NCI-H748 treated with DMSO at 0.1 percent for 48 hours (cell line): ENCODE data around the gene QRFP.

Source experiments
- DNase-seq: peaks from one replicate; lab custom pipeline; 2025; lab: John Stamatoyannopoulos, UW

Gene QRFP

GRCh38 chr9:130890870-130891687 lies 5.5 kb downstream of the QRFP start:
- no peak for DNase-seq

GRCh38 chr9:130890124-130890523 lies 6.5 kb downstream of the QRFP start:
- no peak for DNase-seq

- no peak for DNase-seq
These were observed 8.3 kb downstream of the QRFP start for GRCh38 chr9:130888146-130888885.

GRCh38 chr9:130887494-130888144 lies 9.0 kb downstream of the QRFP start:
- DNase-seq, result no peak

GRCh38 chr9:130886981-130887380 lies 9.6 kb downstream of the QRFP start:
- no peak for DNase-seq

- no peak for DNase-seq
These were observed 10.9 kb downstream of the QRFP start for GRCh38 chr9:130885484-130886375.

GRCh38 chr9:130884542-130885483 lies 11.8 kb downstream of the QRFP start:
- DNase-seq, result no peak

GRCh38 chr9:130884111-130884531 lies 12.5 kb downstream of the QRFP start:
- no peak for DNase-seq

- DNase-seq, result no peak
These were observed 13.1 kb downstream of the QRFP start for GRCh38 chr9:130883479-130883878.

GRCh38 chr9:130882696-130883225 lies 13.9 kb downstream of the QRFP start:
- no peak for DNase-seq

- no peak for DNase-seq
These were observed 15.1 kb downstream of the QRFP start for GRCh38 chr9:130881516-130881915.

- DNase-seq, result no peak
These were observed 15.9 kb downstream of the QRFP start for GRCh38 chr9:130880599-130881220.

GRCh38 chr9:130879863-130880411 lies 16.7 kb downstream of the QRFP start:
- DNase-seq, result no peak

- no peak for DNase-seq
These were observed 18.3 kb downstream of the QRFP start for GRCh38 chr9:130878295-130878694.

- DNase-seq, result no peak
These were observed 19.3 kb downstream of the QRFP start for GRCh38 chr9:130877300-130877699.

GRCh38 chr9:130874783-130875182 lies 21.8 kb downstream of the QRFP start:
- no peak for DNase-seq

GRCh38 chr9:130873966-130874365 lies 22.6 kb downstream of the QRFP start:
- no peak for DNase-seq

- DNase-seq, result no peak
These were observed 23.6 kb downstream of the QRFP start for GRCh38 chr9:130872912-130873503.

- no peak for DNase-seq
These were observed 24.1 kb downstream of the QRFP start for GRCh38 chr9:130872508-130872907.
